Amniotic epithelial cell (primary cell): ENCODE data around the gene WDR41.
"Not testable (repeated sequence)": the region's sequence is repeated elsewhere in the genome, so short reads cannot be mapped to it uniquely, and the experiment has no call there.

Experiments
- DNase-seq: peaks from one replicate; pipeline ENCODE4 v3.0.0-alpha.2; 2010; ENCODE audit warnings: low read depth

Gene WDR41

GRCh38 chr5:77407152-77407551 lies 85.0 kb downstream of the WDR41 start:
- DNase-seq = no peak

GRCh38 chr5:77402796-77403195 lies 89.3 kb downstream of the WDR41 start:
- DNase-seq = no peak

GRCh38 chr5:77400645-77401044 lies 91.5 kb downstream of the WDR41 start:
- peak; percentile 20 for DNase-seq

GRCh38 chr5:77398896-77399295 lies 93.2 kb downstream of the WDR41 start:
- DNase-seq = peak; percentile 73

- DNase-seq = no peak
Observed at GRCh38 chr5:77398458-77398857, 93.7 kb downstream of the WDR41 start.

- no peak for DNase-seq
Observed at GRCh38 chr5:77397686-77398292, 94.3 kb downstream of the WDR41 start.

- no peak for DNase-seq
Observed at GRCh38 chr5:77396017-77396416, 96.1 kb downstream of the WDR41 start.

- no peak for DNase-seq
Observed at GRCh38 chr5:77394064-77394715, 97.9 kb downstream of the WDR41 start.

- no peak for DNase-seq
Observed at GRCh38 chr5:77391240-77391765, 100.8 kb downstream of the WDR41 start.

- DNase-seq = peak; percentile 74
Observed at GRCh38 chr5:77390795-77391194, 101.3 kb downstream of the WDR41 start.

- no peak for DNase-seq
Observed at GRCh38 chr5:77390221-77390620, 101.9 kb downstream of the WDR41 start.

GRCh38 chr5:77389746-77390145 lies 102.4 kb downstream of the WDR41 start:
- DNase-seq = no peak

- not testable (repeated sequence) for DNase-seq
Observed at GRCh38 chr5:77386340-77386739, 105.8 kb downstream of the WDR41 start.

- not testable (repeated sequence) for DNase-seq
Observed at GRCh38 chr5:77383336-77383735, 108.8 kb downstream of the WDR41 start.
